Kidney epithelial cell (primary cell): ENCODE measurements around the gene SMKR1. TPM values are rescaled to one million over a fixed set of nuclear protein-coding genes. Genes with fewer than 3 reads are reported as not detected.

Experiments
- DNase-seq: peaks from one replicate; pipeline ENCODE4 v3.0.0-alpha.2; 2010; ENCODE audit warnings: low read depth
- H3K27me3 ChIP-seq: 2 replicates; pipeline ENCODE4 v1.6.0; 2011; ENCODE audit warnings: low read length; ENCODE audit not compliant: control insufficient read depth, insufficient read depth
- H3K36me3 ChIP-seq: 2 replicates; pipeline ENCODE4 v1.5.1; 2011; ENCODE audit warnings: low read length; ENCODE audit not compliant: control insufficient read depth, insufficient read depth
- H3K4me3 ChIP-seq: 2 replicates; pipeline ENCODE4 v1.5.1; 2011; ENCODE audit warnings: low read depth, mild to moderate bottlenecking, control low read depth, low read length
- CTCF ChIP-seq: IDR thresholded peaks from 2 replicates; pipeline ENCODE4 v1.5.1; 2011; ENCODE audit warnings: mild to moderate bottlenecking, moderate library complexity, low read length, control low read depth, inconsistent platforms; ENCODE audit not compliant: insufficient read depth, poor library complexity, severe bottlenecking
- total RNA-seq: library from RNA; depleted of rRNA; stranded (reverse); fragments of >200 nt; gene quantifications from 2 replicates; pipeline ENCODE4 v1.2.3, GENCODE V29; 2015

The SMKR1 gene
- total RNA-seq = 0.48 TPM in 1 of 2 replicates, not detected in the other

- H3K36me3 ChIP-seq = no peaks in the 10 kb centered on the region
- peak within 1 kb of the TSS; percentile 51 for H3K4me3 ChIP-seq
- no peak for TF ChIP-seq CTCF
- no peaks in the 10 kb centered on the region for H3K27me3 ChIP-seq
- DNase-seq = no peak
Observed at GRCh38 chr7:129501760-129502707, at the start of gene SMKR1. TSS of gene SMKR1 (plus strand) at chr7:129502531. CDS start at chr7:129502825, 294 bp downstream.

GRCh38 chr7:129452589-129453231, 49.6 kb upstream of the SMKR1 start:
- no peak overlapping the region for H3K4me3 ChIP-seq
- no peak for DNase-seq
- H3K27me3 ChIP-seq = no peaks in the 10 kb centered on the region
- H3K36me3 ChIP-seq = no peaks in the 10 kb centered on the region
- no peak for TF ChIP-seq CTCF

GRCh38 chr7:129453510-129454248, 48.7 kb upstream of the SMKR1 start:
- no peak for DNase-seq
- H3K36me3 ChIP-seq = no peaks in the 10 kb centered on the region

GRCh38 chr7:129454249-129454551, 48.1 kb upstream of the SMKR1 start:
- TF ChIP-seq CTCF = no peak
- no peak for DNase-seq
- Histone ChIP-seq H3K27me3 (no peaks in the 10 kb centered on the region), H3K4me3 (no peak overlapping the region), H3K36me3 (no peaks in the 10 kb centered on the region)

More at GRCh38 chr7:129453510-129454248, 48.7 kb upstream of the SMKR1 start:
- H3K4me3 ChIP-seq = no peak overlapping the region
- no peak for TF ChIP-seq CTCF
- H3K27me3 ChIP-seq = no peaks in the 10 kb centered on the region

GRCh38 chr7:129456421-129456820, 45.9 kb upstream of the SMKR1 start:
- Histone ChIP-seq H3K27me3 (no peaks in the 10 kb centered on the region), H3K4me3 (no peak overlapping the region), H3K36me3 (no peaks in the 10 kb centered on the region)
- no peak for DNase-seq
- no peak for TF ChIP-seq CTCF
